B cell (primary cell): Measurements from ENCODE around the gene RTN4RL1. TPM values are rescaled to one million over a fixed set of nuclear protein-coding genes. Genes with fewer than 3 reads are reported as not detected.

Source experiments
- ATAC-seq: fragments of 200-7000 bp; cut with Tn5 transposase; one replicate; pipeline ENCODE4 v1.10.0; 2021; ENCODE audit warnings: low read depth, mild to moderate bottlenecking, moderate number of reproducible peaks, moderate library complexity
- CTCF ChIA-PET: fragments of 350-600 bp; sonication (Branson Sonifier 250); formaldehyde crosslinking; loops from one replicate; lab custom pipeline; 2021; ENCODE audit warnings: antibody characterized with exemption, inconsistent platforms; lab: Charles Lee
- POLR2A ChIA-PET: fragments of 350-600 bp; sonication (Branson Sonifier 250); formaldehyde crosslinking; loops from one replicate; lab custom pipeline; 2021; ENCODE audit warnings: antibody characterized with exemption; lab: Charles Lee
- DNase-seq: peaks from one replicate; pipeline ENCODE4 v3.0.0; 2013
- H2AFZ ChIP-seq: 2 replicates; pipeline ENCODE4 v1.6.1; 2012; ENCODE audit warnings: mild to moderate bottlenecking, low read depth, low read length; ENCODE audit not compliant: insufficient read depth, poor library complexity, severe bottlenecking
- H3K27ac ChIP-seq, 2 donors: 1 replicate in 1 of 2; 2 replicates in 1 of 2; pipeline ENCODE4 v1.5.1; 2012 to 2013; ENCODE audit warnings: low read length in 2 of 2, mild to moderate bottlenecking in 2 of 2, moderate library complexity in 1 of 2
- H3K27me3 ChIP-seq, 4 experiments: fragments of 200-600 bp in 1 of 4; sonication (generic) in 1 of 4; replicated peaks in 1 of 4; 1 replicate in 2 of 4; 2 replicates in 2 of 4; pipeline versions ENCODE4 v1.6.1 to v1.7.0; 2013 to 2016; ENCODE audit warnings: low read length in 3 of 4, mild to moderate bottlenecking in 2 of 4, mixed read lengths in 1 of 4, moderate library complexity in 1 of 4; ENCODE audit not compliant: insufficient read depth in 4 of 4, control insufficient read depth in 3 of 4; ENCODE audit errors: control extremely low read depth in 1 of 4
- H3K36me3 ChIP-seq, 2 experiments: replicated peaks in 1 of 2; 1 replicate in 1 of 2; 2 replicates in 1 of 2; pipeline versions ENCODE4 v1.6.1 to v1.7.1; 2013; ENCODE audit warnings: low read length in 1 of 2; ENCODE audit not compliant: insufficient read depth in 2 of 2, control insufficient read depth in 1 of 2; ENCODE audit errors: control extremely low read depth in 1 of 2, extremely low read depth in 1 of 2
- H3K4me1 ChIP-seq, 2 donors: fragments of 200-600 bp in 1 of 2; sonication (generic) in 1 of 2; 1 replicate in 1 of 2; 2 replicates in 1 of 2; pipeline versions ENCODE4 v1.5.1 to v1.6.1; 2013 to 2017; ENCODE audit warnings: low read length in 2 of 2; ENCODE audit not compliant: control insufficient read depth in 2 of 2, insufficient read depth in 2 of 2
- H3K4me2 ChIP-seq: replicated peaks from 2 replicates; pipeline ENCODE3; 2012; ENCODE audit warnings: mild to moderate bottlenecking, low read depth, low read length; ENCODE audit not compliant: poor library complexity, severe bottlenecking
- H3K4me3 ChIP-seq, 5 experiments: fragments of 200-600 bp in 1 of 5; sonication (generic) in 1 of 5; 1 replicate in 3 of 5; 2 replicates in 2 of 5; pipeline versions ENCODE4 v1.5.1 to v1.7.0; 2011 to 2016; ENCODE audit warnings: low read length in 4 of 5, mild to moderate bottlenecking in 4 of 5, low read depth in 2 of 5, control low read depth in 1 of 5, moderate library complexity in 1 of 5; ENCODE audit not compliant: insufficient read depth in 1 of 5; ENCODE audit errors: control extremely low read depth in 1 of 5, extremely low read depth in 1 of 5
- H3K79me2 ChIP-seq: fragments of 200-600 bp; sonication (generic); one replicate; pipeline ENCODE4 v1.6.0; 2016; ENCODE audit warnings: low read length; ENCODE audit not compliant: control insufficient read depth, insufficient read depth
- H3K9ac ChIP-seq: fragments of 200-600 bp; sonication (generic); 2 replicates; pipeline ENCODE4 v1.6.1; 2017; ENCODE audit warnings: mild to moderate bottlenecking, low read length, moderate library complexity
- H3K9me3 ChIP-seq, 3 donors: one replicate each; pipeline versions ENCODE4 v1.6.1 to v1.7.1; 2013; ENCODE audit warnings: low read length in 2 of 3; ENCODE audit not compliant: control insufficient read depth in 2 of 3, insufficient read depth in 1 of 3; ENCODE audit errors: control extremely low read depth in 1 of 3
- H4K20me1 ChIP-seq: 2 replicates; pipeline ENCODE4 v1.6.0; 2012; ENCODE audit warnings: mild to moderate bottlenecking, low read length; ENCODE audit not compliant: insufficient read depth, control insufficient read depth, poor library complexity, severe bottlenecking
- H3K27ac Mint-ChIP-seq: one replicate; pipeline ENCODE4 v1.8.0; 2021; ENCODE audit warnings: mixed read lengths
- H3K27me3 Mint-ChIP-seq: one replicate; pipeline ENCODE4 v1.8.0; 2021; ENCODE audit warnings: mixed read lengths
- H3K4me1 Mint-ChIP-seq: one replicate; pipeline ENCODE4 v1.8.0; 2021; ENCODE audit warnings: mixed read lengths
- H3K4me3 Mint-ChIP-seq: one replicate; pipeline ENCODE4 v1.8.0; 2021; ENCODE audit warnings: mixed read lengths
- H3K9me3 Mint-ChIP-seq: one replicate; pipeline ENCODE4 v1.8.0; 2022; ENCODE audit warnings: mixed read lengths; ENCODE audit not compliant: insufficient read depth
- EZH2 ChIP-seq: IDR thresholded peaks from 2 replicates; pipeline ENCODE4 v1.6.1; 2012; ENCODE audit warnings: borderline replicate concordance, low read depth, mild to moderate bottlenecking, moderate library complexity, low read length; ENCODE audit not compliant: insufficient read depth, poor library complexity, severe bottlenecking
- WGBS: methylation state at CpG from one replicate; pipeline ENCODE4 v1.1.5; 2013; ENCODE audit warnings: missing lambda C conversion rate; ENCODE audit not compliant: insufficient coverage; 5-methylcytosine and 5-hydroxymethylcytosine counted together
- intact Hi-C: fragments of 100-400 bp; cut with micrococcal nuclease; formaldehyde crosslinking; loops from one replicate; pipeline ENCODE4 v1.10.0; 2022
- polyA plus RNA-seq: library from polyadenylated mRNA; depleted of rRNA; stranded (reverse); fragments of >200 nt; gene quantifications from 2 replicates; pipeline ENCODE4 v1.2.3, GENCODE V29; 2012
- total RNA-seq, 2 donors: library from RNA; stranded (reverse); fragments of 120-200 nt in 1 of 2; gene quantifications; 1 replicate in 1 of 2; 2 replicates in 1 of 2; pipeline versions ENCODE4 v1.2.3 to v1.2.4, GENCODE V29; 2013 to 2022
- TF ChIP-seq, protein P1 (sequence below): fragments of 200-600 bp; IDR thresholded peaks from one replicate; pipeline ENCODE4 v1.8.0; 2022; ENCODE audit warnings: antibody characterized with exemption, mild to moderate bottlenecking

Gene RTN4RL1
- total and polyA plus RNA-seq, 2 donors (not counting 1 experiment from before 2014, with no cell fraction given), result 0.03 to 0.07 TPM

- no peak overlapping the region for H3K9ac ChIP-seq
- Mint-ChIP-seq H3K27me3 (peaks cover 33% of the 10 kb centered on the region), H3K9me3 (no peaks in the 10 kb centered on the region), H3K4me3 (no peak overlapping the region), H3K27ac (no peak overlapping the region), H3K4me1 (no peaks in the 10 kb centered on the region)
- no peaks in the 10 kb centered on the region for H3K79me2 ChIP-seq
- POLR2A ChIA-PET, result no interaction called here
- H2AFZ ChIP-seq, result no peak overlapping the region
- H3K4me2 ChIP-seq, result no peak overlapping the region
- H3K9me3 ChIP-seq, result no peaks in the 10 kb centered on the region
- no peaks in the 10 kb centered on the region for H3K36me3 ChIP-seq
- ATAC-seq, result no peak
- no peaks in the 10 kb centered on the region for H3K4me1 ChIP-seq
- H3K27me3 ChIP-seq, result peaks cover 0 to 30% (median 1%) of the 10 kb centered on the region in 4 experiments
- WGBS, result 78% methylated on average over 9 of the region's 10 CpGs
- no peak for DNase-seq
- no peaks in the 10 kb centered on the region for H4K20me1 ChIP-seq
- intact Hi-C loops, result no loop called here
- TF ChIP-seq EZH2, result no peak
- no peak overlapping the region for H3K27ac ChIP-seq
- CTCF ChIA-PET, result no interaction called here
- H3K4me3 ChIP-seq, result no peak overlapping the region
These were observed 49.6 kb downstream of the RTN4RL1 start for GRCh38 chr17:1975573-1975972.

DNA sequence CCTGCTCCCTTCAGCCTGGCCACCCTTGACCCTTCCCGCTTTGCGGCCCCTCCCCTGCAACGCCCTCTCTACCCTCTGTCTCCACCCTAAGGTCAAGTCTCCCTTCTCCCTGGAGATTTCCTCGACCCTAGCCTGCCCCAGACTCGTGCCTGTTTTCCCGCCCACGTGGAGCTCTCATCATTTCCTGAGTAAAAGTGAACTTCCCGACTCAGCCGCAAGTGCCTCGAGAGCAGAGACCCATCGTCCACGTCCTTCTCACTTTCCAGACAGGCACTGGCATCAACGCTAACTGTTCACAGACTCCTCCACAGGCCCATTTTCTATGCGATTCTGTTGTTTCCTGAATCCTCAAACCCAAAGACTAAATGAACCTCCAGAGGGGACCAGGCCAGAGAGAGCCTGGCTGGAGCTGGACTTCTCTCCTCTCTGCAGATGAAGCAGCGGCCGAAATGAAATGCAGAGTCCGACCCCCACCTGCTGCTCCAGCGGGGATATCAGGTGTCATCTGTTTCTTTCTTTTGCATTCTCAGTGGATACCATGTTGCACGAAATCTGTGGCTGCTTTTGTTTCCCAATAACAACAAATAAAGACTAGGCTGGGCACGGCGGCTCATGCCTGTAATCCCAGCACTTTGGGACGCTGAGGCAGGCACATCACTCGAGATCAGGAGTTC is 52.5 kb downstream of the RTN4RL1 start:
- Mint-ChIP-seq H3K27ac (no peak overlapping the region), H3K27me3 (peaks cover 56% of the 10 kb centered on the region), H3K4me3 (no peak overlapping the region), H3K4me1 (no peaks in the 10 kb centered on the region), H3K9me3 (no peaks in the 10 kb centered on the region)
- ChIA-PET POLR2A (no interaction called here), CTCF (no interaction called here)
- Histone ChIP-seq H3K4me1 (no peaks in the 10 kb centered on the region), H3K4me3 (no peak overlapping the region), H4K20me1 (no peaks in the 10 kb centered on the region), H2AFZ (no peak overlapping the region), H3K27me3 (peaks cover 0 to 26% (median 2%) of the 10 kb centered on the region in 4 experiments), H3K9me3 (peaks cover 0 to 4% (median 0%) of the 10 kb centered on the region in 3 donors), H3K27ac (no peak overlapping the region), H3K36me3 (no peaks in the 10 kb centered on the region), H3K4me2 (no peak overlapping the region), H3K9ac (no peak overlapping the region), H3K79me2 (no peaks in the 10 kb centered on the region)
- intact Hi-C loops, result no loop called here
- TF ChIP-seq, protein P1, sequence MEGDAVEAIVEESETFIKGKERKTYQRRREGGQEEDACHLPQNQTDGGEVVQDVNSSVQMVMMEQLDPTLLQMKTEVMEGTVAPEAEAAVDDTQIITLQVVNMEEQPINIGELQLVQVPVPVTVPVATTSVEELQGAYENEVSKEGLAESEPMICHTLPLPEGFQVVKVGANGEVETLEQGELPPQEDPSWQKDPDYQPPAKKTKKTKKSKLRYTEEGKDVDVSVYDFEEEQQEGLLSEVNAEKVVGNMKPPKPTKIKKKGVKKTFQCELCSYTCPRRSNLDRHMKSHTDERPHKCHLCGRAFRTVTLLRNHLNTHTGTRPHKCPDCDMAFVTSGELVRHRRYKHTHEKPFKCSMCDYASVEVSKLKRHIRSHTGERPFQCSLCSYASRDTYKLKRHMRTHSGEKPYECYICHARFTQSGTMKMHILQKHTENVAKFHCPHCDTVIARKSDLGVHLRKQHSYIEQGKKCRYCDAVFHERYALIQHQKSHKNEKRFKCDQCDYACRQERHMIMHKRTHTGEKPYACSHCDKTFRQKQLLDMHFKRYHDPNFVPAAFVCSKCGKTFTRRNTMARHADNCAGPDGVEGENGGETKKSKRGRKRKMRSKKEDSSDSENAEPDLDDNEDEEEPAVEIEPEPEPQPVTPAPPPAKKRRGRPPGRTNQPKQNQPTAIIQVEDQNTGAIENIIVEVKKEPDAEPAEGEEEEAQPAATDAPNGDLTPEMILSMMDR, result no peak
- TF ChIP-seq EZH2, result no peak
- no peak for ATAC-seq
- WGBS, result 60% methylated on average over 22 of the region's 23 CpGs
- no peak for DNase-seq
